Nucleus accumbens (tissue), 56 donors: Measurements from ENCODE around the gene NKX6-2.

Source experiments
- DNase-seq, 56 donors: peaks; one replicate each; lab custom pipeline; 2025; lab: John Stamatoyannopoulos, UW

The NKX6-2 gene

DNA sequence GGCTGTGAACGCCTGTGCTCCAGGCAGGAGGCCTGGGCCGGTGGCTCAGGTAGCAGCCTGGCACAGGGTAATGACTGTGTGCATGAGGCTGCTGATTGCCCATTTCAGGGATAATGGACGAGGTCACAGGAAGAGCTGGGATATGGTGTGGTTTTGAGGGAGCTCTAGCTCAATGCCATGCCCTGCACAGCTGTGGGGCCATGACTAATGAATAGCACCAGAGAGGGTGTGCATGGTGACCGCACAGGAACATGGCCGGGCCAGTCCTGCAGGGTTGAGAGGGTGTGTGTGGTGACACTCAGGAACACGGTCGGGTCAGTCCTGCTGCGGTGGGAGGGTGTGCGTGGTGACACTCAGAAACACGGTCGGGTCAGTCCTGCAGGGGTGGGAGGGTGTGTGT, 21.8 kb downstream of the NKX6-2 start:
- DNase-seq = no peak

DNA sequence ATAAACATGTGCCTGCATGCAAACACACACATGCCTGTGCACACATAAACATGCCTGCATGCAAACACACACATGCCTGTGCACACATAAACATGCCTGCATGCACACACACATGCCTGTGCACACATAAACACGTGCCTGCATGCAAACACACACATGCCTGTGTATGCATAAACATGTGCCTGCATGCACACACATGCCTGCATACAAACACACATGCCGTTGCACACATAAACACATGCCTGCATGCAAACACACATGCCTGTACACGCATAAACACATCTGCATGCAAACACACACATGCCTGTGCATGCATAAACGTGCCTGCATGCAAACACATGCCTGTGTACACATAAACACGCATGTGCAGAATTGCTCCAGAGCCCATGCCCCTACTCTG, 22.4 kb downstream of the NKX6-2 start:
- no peak for DNase-seq

DNA sequence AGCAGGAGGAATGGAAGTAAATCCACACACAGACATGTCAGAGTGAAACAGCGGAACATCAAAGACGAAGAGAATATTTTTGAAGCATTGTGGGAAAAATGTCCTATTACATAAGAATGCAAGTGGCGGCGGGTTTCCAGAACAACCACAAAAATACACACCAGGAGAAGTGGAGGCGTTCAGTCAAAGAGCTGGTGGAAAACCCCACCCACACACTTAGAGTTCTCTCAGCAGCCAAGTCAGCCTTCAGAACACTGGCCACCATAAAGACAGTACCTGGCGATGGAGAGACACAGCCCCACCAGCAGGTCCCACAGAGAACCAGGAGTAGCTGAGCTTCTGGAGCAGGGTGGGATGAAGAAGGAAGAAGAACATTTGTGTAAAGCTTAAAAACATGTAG, 23.7 kb downstream of the NKX6-2 start:
- peak in 13 of 56 donors; percentile 8 to 65 (median 37) for DNase-seq

DNA sequence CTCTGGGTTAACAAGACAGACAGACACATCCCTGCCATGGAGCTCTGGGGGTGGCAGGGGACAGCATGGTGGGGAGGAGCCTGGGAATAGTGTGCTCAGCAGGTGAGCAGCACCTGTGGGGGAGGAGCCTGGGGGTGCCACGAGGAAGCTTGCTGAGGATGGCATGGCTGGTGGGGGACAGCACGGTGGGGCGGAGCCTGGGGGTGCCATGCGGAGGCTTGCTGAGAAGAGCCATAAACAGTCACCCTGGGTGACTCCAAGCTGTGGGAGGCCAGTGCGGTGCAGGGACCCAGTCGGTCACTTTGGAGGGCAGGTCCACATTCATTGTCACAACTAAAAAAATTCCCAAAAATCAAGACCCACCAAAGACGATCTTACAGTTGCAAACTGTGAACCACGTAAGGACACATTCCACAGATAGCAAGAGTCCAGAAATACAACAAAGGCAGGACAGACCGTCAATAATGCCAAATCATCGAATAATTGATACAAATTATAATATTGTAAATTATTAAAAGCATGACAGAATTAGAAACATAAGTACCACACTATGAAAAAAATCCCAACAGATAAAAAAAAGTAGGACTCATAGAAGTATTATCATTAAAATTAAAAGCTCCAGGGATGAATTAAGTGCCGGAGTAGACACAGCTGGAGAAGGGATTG, 24.4 kb downstream of the NKX6-2 start:
- no peak for DNase-seq

DNA sequence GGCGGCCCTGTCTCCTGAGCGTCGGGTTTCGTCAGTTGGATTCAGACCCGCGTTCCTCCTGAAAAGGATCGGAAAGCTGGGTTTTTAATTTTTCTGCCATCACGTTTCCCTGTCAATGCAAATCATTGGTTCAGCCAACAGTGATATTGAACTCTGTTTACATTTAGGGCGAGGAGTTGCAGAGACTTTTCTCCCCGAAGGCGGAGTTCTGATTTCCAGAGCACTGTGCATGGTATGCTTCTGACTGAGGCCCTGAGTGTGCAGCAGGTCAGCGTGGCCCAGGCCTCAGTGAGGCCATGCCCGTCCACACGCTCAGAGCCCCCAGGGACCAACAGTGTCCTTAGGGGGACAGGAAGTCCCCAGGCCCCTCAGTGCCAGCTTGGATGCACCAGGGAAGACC, 27.1 kb downstream of the NKX6-2 start:
- DNase-seq = no peak

DNA sequence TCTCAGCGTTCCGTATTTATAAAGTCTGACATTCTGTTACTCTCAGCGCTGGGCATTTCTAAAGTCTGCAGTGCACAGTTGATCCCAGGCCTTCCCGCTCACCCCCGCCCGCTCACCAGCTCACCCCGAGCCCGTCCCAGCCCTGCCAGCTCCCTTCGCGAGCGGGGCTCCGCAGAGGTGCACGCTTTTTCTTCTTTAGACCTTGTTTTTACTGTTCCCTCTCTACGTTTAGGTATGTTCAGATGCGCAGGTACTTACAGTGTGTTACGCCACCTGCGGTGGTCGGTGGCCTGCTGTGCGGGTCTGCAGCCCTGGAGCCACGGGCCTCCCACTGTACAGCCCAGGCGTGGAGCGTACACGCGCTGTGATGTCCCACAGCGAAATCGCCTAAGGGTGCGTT, 28.8 kb downstream of the NKX6-2 start:
- no peak for DNase-seq

DNA sequence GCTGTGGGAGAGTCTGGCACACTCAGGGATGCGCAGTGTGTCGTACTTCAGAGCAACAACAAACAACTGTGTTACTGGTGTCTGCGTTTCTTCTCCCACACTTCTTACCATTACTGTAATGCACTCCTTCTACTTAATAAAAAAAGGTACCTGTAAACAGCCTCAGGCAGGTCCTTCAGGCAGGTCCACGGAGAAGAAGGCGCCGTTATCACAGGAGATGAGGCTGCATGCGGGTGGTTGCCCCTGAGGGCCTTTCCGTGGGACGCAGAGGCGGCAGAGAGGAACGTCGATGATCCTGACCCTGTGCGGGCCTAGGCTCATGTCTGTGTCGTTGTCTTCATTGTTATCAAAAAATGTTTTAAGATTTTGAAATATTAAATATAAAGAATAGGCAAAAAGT, 29.4 kb downstream of the NKX6-2 start:
- DNase-seq = no peak

DNA sequence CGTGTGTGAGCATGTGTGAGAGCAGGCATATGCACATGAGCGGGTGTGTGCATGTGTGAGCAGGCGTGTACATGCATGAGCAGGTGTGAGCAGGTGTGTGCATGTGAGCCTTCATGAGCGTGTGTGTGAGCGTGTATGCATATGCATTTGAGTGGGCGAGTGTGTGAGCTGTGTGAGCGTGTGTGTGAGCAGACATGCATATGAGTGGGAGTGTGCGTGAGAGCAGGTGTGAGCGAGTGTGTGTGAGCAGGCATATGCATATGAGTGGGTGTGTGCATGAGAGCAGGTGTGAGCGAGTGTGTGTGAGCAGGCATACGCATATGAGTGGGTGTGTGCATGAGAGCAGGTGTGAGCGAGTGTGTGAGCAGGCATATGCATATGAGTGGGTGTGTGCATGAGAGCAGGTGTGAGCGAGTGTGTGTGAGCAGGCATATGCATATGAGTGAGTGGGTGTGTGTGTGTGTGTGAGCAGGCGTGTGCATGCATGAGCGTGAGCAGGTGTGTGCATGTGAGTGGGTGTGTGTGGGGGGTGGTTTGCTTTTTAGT, 30.7 kb downstream of the NKX6-2 start:
- DNase-seq = no peak

DNA sequence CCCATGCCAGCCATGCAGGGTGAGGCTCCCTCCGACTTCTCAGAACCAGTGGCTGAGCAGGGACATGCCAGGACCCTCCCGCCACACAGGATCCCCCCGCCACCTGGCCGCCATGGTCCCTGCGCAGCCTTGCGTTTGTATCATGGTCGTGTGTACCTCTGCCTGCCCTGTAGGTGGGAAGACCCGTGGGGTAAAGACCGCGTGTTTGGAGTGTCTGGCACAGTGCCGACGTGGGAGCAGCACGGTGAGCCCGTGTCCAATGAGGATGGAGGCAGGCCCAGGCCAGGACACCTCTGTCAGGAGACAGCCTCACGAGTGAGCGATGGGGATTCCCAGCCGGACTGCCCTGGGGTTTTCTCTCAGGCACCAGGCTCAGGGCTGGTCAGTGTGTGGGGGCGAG, 31.9 kb downstream of the NKX6-2 start:
- no peak for DNase-seq

DNA sequence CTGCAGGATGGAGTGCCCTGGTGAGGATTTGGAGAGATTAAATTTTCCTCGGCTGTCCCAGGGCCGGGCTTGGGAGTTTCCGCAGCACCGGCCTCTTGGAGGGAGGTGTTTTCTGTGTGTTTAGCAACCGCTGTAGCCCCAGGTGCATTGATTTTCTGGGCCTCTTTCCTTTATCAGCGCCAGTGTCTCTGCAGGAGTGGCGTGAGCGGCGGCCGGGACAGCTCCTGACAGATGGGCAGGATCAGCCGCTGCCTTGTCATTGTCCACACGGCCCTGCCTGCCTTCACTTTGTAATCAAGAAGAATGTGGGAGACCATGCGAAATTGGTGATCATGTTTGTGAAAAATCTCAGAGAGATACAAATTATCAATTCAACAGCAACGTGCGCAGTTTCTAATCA, 32.4 kb downstream of the NKX6-2 start:
- DNase-seq = no peak

DNA sequence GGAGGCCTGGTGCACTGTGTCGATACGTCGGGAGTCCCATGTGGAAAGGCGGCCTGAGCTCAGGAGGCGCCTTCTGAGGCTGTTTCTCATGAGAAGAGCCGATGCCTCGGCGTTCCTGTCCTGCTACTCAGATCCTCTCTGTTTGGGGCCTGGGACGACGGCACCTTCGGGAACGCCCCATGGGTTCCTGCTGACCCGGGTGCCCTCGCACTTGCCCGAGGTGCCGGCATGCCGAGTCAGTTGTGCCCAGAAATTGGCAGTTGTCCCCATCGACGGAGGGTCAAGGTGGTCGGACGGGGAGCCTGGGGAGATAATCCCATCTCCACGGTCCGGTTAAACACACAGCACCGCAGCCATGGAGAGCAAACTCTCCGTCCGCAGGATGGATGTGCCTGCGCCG, 33.0 kb downstream of the NKX6-2 start:
- no peak for DNase-seq

DNA sequence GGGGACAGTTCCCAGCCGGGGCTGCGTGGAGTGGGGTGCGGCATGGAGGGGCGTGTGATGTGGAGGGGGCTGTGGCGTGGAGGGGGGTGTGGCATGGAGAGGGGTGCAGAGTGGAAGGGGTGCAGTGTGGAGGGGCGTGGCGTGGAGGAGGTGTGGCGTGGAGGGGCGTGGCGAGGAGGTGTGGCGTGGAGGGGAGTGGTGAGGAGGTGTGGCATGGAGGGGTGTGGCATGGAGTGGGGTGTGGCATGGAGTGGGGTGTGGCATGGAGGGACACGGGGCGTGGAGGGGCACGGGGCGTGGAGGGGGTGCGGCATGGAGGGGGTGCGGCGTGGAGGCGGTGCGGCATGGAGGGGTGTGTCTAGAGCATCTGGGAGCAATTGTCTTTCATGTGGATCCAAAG, 33.6 kb downstream of the NKX6-2 start:
- DNase-seq = no peak

DNA sequence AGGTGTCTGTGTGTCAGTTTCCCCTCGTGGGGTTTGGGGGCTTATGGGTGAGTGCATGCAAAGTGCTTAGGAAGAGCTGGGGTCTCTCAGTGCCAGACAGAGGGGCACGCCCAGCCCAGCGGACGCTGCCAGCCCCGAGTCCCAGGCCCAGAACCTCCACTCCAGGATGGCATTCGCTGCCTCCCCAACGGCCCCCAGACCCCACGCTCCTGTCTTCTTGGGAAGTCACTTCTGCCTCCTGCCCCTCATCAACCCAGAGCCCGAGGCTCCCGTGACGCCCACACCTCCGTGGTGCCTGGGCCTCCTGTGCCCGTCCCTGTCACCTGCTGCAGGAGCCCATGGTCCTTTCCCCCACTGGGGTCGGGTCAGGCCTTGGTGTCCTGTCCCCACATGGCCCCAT, 35.0 kb downstream of the NKX6-2 start:
- DNase-seq = no peak

DNA sequence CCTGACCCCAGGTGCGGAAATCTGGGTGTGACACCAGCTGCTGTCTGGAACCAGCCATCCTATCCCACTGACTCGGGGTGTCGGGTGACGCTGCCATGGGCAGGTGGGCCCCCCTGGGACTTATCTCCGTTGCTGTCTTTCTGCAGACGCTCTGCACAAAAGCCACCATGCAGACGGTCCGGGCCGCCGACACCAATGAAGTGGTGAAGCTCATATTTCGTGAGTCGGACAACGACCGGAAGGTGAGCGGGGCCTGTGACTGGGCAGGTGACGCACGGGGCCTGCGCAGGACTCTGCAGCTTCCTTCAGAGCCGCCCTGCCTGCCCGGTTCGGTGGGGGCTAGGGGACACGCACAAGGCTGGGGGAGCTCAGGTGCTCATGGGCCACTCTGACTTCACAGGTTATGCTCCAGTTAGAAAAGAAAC, 36.6 kb downstream of the NKX6-2 start:
- no peak for DNase-seq

DNA sequence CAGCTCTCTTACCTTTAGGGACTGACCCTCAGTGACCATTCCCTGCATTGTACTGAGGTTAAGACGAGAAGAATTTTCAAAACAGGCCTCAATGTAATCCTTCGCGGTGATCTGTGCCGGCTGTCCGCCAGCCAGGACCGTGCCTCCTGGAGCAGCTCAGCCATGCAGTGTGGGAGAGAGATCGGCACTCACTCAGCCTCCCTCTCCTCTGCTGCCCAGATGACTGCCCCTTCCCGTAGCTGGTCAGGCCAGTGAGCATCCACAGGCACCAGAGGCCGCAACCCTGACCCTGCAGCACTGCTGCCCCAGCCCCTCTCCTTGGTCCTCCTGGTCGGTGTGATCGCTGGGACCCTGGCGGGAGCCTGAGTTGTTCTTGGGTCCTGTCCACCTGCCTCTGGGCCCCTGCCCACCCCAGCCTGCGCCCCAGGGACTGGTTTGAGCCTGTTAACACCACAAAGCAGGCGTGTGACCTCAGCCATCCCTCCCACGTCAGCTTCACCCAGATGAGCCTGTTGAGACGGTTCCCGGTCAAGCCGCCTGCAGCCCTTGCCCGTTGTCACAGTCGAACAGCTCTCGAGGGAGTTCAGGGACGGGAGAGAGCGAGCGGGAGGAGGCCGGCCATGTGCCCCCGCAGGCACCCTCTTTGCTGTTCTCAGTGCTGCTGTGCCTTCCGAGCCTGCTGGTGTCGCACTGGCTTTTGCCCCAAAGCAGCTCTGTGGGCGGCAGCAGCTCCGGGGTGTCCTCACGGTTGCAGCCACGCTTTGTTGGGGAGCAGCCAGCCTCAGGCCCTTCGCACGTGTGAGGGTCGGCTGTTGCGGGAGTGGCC, 37.2 kb downstream of the NKX6-2 start:
- no peak for DNase-seq

DNA sequence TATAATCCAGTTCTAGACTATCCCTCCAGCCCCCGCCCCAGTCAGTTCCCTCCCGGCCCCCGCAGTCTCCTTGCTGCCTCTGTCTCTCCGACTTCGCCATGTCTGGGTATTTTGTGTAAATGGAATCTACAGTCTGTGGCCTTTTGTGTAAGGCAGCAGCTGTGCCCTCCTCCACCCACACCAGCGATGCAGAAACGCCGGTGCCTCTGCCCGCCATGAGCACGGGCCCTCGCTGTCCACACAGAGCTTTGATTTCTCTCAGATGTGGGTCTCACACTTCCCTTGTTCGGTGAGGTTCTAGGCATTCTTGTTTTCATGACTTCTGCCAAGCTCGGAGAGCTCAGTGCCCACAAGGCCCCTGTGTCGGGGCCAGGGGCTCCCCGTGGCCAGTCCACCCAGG, 37.8 kb downstream of the NKX6-2 start:
- DNase-seq = no peak

DNA sequence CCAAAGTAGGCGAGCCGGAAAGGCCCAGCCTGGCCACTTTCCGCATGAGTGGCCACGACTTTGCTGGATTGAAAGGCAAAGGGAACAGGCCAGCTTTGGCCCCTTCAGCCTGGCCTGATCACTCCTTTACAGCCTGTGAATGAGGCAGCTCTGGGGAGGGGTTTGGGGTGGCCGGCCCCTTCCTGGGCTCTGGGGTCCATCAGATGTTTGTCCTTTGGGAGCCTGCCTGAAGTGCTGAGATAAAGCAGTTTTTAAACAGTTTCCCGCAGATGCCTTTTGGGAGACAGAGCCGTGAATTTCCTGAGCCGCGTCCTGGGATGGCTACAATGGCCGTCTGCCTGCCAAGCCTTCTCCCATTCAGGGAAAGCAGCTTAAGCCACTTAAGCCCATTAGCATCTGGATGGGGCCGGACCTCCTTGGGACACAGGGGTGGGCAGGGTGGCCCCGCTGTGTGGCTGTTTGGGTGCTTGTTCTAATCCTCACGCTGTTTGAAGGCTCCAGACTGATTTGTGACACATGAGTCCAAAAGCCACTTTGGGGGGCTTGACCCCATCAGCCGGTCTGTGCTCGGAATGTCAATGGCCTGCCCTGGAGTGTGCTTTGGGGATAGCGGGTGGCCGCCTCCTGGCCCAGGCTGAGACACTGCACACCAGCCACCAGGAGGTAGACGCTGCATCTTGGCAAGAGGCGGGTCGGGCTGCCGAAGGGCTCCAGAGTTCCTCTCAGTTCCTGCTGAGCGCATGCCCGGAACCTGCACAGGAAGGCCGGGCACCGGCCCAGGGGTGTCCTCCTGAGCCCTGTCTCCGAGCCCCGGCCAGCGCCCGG, 38.9 kb downstream of the NKX6-2 start:
- DNase-seq = peak in 31 of 56 donors; percentile 26 to 69 (median 51)

DNA sequence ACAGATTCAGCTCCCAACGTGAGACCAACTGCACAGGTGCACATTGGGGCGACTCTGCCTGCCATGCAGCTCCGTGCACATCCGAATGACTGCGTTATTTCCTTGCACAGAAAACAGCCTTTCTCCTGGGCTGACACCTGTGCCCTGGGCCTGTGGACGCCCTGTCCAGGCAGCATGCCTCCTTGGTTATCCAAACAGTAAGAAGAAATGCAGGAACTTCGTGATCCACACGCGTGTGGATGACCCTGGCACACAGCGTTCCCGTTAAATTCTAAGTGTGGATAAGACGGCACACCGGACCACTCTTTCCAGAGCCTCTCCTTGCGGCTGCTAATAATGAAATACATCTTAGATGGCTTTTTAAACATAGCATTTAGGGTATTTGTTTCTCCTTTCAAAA, 39.6 kb downstream of the NKX6-2 start:
- DNase-seq = no peak

DNA sequence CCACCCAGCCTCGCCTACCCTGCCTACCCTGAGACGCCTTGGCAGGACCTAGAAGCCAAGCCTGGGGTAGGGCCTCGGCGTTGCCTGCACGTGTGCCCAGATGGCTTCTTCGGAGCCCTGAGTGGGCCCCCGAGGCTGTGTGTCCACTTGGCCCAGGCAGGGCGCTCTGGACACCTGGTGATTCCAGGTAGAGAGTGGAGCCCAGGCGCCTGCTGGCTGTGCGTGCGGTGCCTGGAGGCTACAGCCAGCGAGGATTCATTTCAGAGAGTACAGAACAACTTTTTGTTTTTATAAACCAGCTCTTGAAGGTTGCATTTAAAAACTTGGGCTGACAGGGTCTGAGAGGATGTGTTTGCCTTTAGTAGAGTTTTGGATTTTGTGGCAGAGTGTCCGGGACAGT, 40.0 kb downstream of the NKX6-2 start:
- DNase-seq = no peak

DNA sequence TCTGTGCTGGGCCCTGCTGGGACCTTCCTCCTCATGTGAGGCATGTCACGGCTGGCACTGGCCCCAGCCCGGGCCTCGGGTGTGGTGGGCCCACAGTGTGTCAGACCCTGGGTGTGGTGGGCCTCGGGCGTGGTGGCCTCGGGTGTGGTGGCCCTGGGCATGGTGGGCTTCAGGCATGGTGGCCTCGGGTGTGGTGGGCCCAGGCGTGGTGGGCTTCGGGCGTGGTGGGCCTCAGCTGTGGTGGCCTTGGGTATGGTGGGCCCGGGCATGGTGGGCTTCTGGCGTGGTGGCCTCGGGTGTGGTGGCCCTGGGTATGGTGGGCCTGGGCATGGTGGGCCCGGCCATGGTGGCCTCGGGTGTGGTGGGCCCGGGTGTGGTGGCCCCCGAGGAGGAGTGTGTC, 40.4 kb downstream of the NKX6-2 start:
- no peak for DNase-seq

DNA sequence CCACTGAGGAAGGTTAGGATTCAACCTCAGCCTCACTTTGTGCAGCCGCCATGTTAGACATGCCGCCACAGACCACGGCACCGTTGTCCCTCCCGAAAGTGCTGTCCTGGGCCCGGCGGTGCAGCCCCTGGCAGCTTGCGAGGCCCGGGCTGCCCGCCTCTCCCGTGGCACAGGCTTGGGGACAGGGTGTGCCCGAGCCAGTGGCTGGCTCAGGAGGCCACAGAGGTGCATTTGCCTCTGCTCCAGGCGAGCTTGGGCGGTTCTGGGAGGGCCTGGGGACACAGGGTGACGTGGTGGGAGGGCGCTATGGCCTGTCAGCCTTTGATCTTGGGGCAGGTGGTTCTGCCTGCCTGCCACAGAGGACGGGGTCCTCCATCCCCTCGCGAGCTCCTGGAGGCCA, 41.1 kb downstream of the NKX6-2 start:
- no peak for DNase-seq
